GM19240 (cell line): ENCODE results near the gene PPP1R12C.
"Not testable (repeated sequence)": the region's sequence is repeated elsewhere in the genome, so short reads cannot be mapped to it uniquely, and the experiment has no call there.

Source experiments
- DNase-seq: peaks from one replicate; pipeline ENCODE4 v3.0.0; 2011; ENCODE audit warnings: low spot score; ENCODE audit not compliant: insufficient read length

The PPP1R12C gene

GRCh38 chr19:55076321-55076720, 41.1 kb downstream of the PPP1R12C start:
- DNase-seq, result no peak

- no peak for DNase-seq
These were observed 42.0 kb downstream of the PPP1R12C start, which contains the start of gene EPS8L1 for GRCh38 chr19:55075371-55075998. TSS of gene EPS8L1 (plus strand) at chr19:55075869. CDS start at chr19:55076445, 576 bp downstream.

GRCh38 chr19:55071913-55072312, 45.5 kb downstream of the PPP1R12C start:
- no peak for DNase-seq

- no peak for DNase-seq
These were observed 46.3 kb downstream of the PPP1R12C start for GRCh38 chr19:55071129-55071502.

GRCh38 chr19:55070466-55071128, 46.8 kb downstream of the PPP1R12C start:
- DNase-seq, result no peak

- no peak for DNase-seq
These were observed 47.6 kb downstream of the PPP1R12C start for GRCh38 chr19:55069865-55070197.

- DNase-seq, result no peak
These were observed 48.2 kb downstream of the PPP1R12C start for GRCh38 chr19:55068950-55069864.

- no peak for DNase-seq
These were observed 49.6 kb downstream of the PPP1R12C start for GRCh38 chr19:55067869-55068268.

GRCh38 chr19:55066107-55066709, 51.2 kb downstream of the PPP1R12C start:
- DNase-seq, result no peak

GRCh38 chr19:55065516-55065915, 51.9 kb downstream of the PPP1R12C start:
- not testable (repeated sequence) for DNase-seq

GRCh38 chr19:55063492-55063843, 54.0 kb downstream of the PPP1R12C start:
- DNase-seq, result no peak

- DNase-seq, result peak; percentile 99
These were observed 54.5 kb downstream of the PPP1R12C start, which contains the start of gene RDH13 for GRCh38 chr19:55062735-55063491. TSS of gene RDH13 (minus strand) at chr19:55063148. CDS start at chr19:55063032, 116 bp downstream.

- not testable (repeated sequence) for DNase-seq
These were observed 57.1 kb downstream of the PPP1R12C start for GRCh38 chr19:55060287-55060686.

- DNase-seq, result no peak
These were observed 58.4 kb downstream of the PPP1R12C start for GRCh38 chr19:55058781-55059610.

- no peak for DNase-seq
These were observed 60.6 kb downstream of the PPP1R12C start for GRCh38 chr19:55056827-55057226.

- no peak for DNase-seq
These were observed 63.7 kb downstream of the PPP1R12C start for GRCh38 chr19:55053735-55054134.

- no peak for DNase-seq
These were observed 66.5 kb downstream of the PPP1R12C start for GRCh38 chr19:55050749-55051532.

GRCh38 chr19:55048446-55048845, 69.0 kb downstream of the PPP1R12C start:
- DNase-seq, result no peak

GRCh38 chr19:55047951-55048350, 69.5 kb downstream of the PPP1R12C start:
- no peak for DNase-seq
